GM18526 (cell line): ENCODE results near the gene KLHL14.

Experiments used
- POLR2A ChIP-seq: IDR thresholded peaks from 3 replicates; pipeline ENCODE4 v1.6.1; 2011; ENCODE audit not compliant: insufficient read length; ENCODE audit errors: extremely low read depth

KLHL14 gene

GRCh38 chr18:32688821-32689220 is 84.0 kb downstream of the KLHL14 start:
- TF ChIP-seq POLR2A, result no peak

GRCh38 chr18:32684940-32685339 is 87.9 kb downstream of the KLHL14 start:
- no peak for TF ChIP-seq POLR2A

GRCh38 chr18:32684096-32684495 is 88.7 kb downstream of the KLHL14 start:
- no peak for TF ChIP-seq POLR2A

- no peak for TF ChIP-seq POLR2A
These were observed 89.8 kb downstream of the KLHL14 start for GRCh38 chr18:32683044-32683443.

- TF ChIP-seq POLR2A, result no peak
These were observed 95.2 kb downstream of the KLHL14 start for GRCh38 chr18:32677578-32677977.

GRCh38 chr18:32674491-32674890 is 98.3 kb downstream of the KLHL14 start:
- TF ChIP-seq POLR2A, result no peak

- TF ChIP-seq POLR2A, result no peak
These were observed 100.4 kb downstream of the KLHL14 start for GRCh38 chr18:32672398-32672797.

GRCh38 chr18:32670727-32671126 is 102.1 kb downstream of the KLHL14 start:
- no peak for TF ChIP-seq POLR2A

- TF ChIP-seq POLR2A, result no peak
These were observed 103.2 kb downstream of the KLHL14 start for GRCh38 chr18:32669549-32670165.

GRCh38 chr18:32668956-32669355 is 103.9 kb downstream of the KLHL14 start:
- TF ChIP-seq POLR2A, result no peak

GRCh38 chr18:32661486-32662299 is 111.1 kb downstream of the KLHL14 start:
- no peak for TF ChIP-seq POLR2A

GRCh38 chr18:32637226-32637625 is 135.6 kb downstream of the KLHL14 start:
- TF ChIP-seq POLR2A, result no peak

- no peak for TF ChIP-seq POLR2A
These were observed 137.9 kb downstream of the KLHL14 start for GRCh38 chr18:32634876-32635431.

GRCh38 chr18:32629981-32630700 is 142.7 kb downstream of the KLHL14 start:
- TF ChIP-seq POLR2A, result no peak

- no peak for TF ChIP-seq POLR2A
These were observed 143.5 kb downstream of the KLHL14 start for GRCh38 chr18:32629292-32629691.
